ENCODE data around the gene MEGF6.
A peak's percentile ranks its signal among the peaks of the same experiment; 100 is the strongest.

The MEGF6 gene

GRCh38 chr1:3483801-3484444 lies 127.4 kb downstream of the MEGF6 start:
- no peak overlapping the region for H3K27ac ChIP-seq
- peak; percentile 39 for TF ChIP-seq CTCF (IDR thresholded peaks at IDR 0.05)
- DNase-seq (ENCODE audit: low spot score): no peak

GRCh38 chr1:3483380-3483779 lies 127.9 kb downstream of the MEGF6 start:
- no peak for DNase-seq (ENCODE audit: low spot score)
- H3K4me3 ChIP-seq: no peak overlapping the region
- TF ChIP-seq CTCF (IDR thresholded peaks at IDR 0.05): no peak
- no peak overlapping the region for H3K27ac ChIP-seq

More at GRCh38 chr1:3483801-3484444, 127.4 kb downstream of the MEGF6 start:
- H3K4me3 ChIP-seq: no peak overlapping the region

GRCh38 chr1:3482378-3482849 lies 128.9 kb downstream of the MEGF6 start:
- no peak overlapping the region for H3K27ac ChIP-seq
- H3K4me3 ChIP-seq: no peak overlapping the region
- DNase-seq (ENCODE audit: low spot score): no peak
- no peak for TF ChIP-seq CTCF (IDR thresholded peaks at IDR 0.05)

- TF ChIP-seq CTCF (IDR thresholded peaks at IDR 0.05): no peak
- DNase-seq (ENCODE audit: low spot score): no peak
- no peak overlapping the region for H3K4me3 ChIP-seq
- no peak overlapping the region for H3K27ac ChIP-seq
These were observed 129.4 kb downstream of the MEGF6 start for GRCh38 chr1:3481836-3482375.

- no peak overlapping the region for H3K27ac ChIP-seq
- no peak for TF ChIP-seq CTCF (IDR thresholded peaks at IDR 0.05)
- no peak overlapping the region for H3K4me3 ChIP-seq
- no peak for DNase-seq (ENCODE audit: low spot score)
These were observed 130.3 kb downstream of the MEGF6 start for GRCh38 chr1:3481046-3481445.

- H3K27ac ChIP-seq: no peak overlapping the region
- TF ChIP-seq CTCF (IDR thresholded peaks at IDR 0.05): no peak
- no peak for DNase-seq (ENCODE audit: low spot score)
- H3K4me3 ChIP-seq: no peak overlapping the region
These were observed 131.0 kb downstream of the MEGF6 start for GRCh38 chr1:3480369-3480719.

All from coronary artery (tissue), 2 donors.